Measurements from ENCODE around the gene SPAST.
"Not testable (repeated sequence)": the region's sequence is repeated elsewhere in the genome, so short reads cannot be mapped to it uniquely, and the experiment has no call there.

SPAST gene

DNA sequence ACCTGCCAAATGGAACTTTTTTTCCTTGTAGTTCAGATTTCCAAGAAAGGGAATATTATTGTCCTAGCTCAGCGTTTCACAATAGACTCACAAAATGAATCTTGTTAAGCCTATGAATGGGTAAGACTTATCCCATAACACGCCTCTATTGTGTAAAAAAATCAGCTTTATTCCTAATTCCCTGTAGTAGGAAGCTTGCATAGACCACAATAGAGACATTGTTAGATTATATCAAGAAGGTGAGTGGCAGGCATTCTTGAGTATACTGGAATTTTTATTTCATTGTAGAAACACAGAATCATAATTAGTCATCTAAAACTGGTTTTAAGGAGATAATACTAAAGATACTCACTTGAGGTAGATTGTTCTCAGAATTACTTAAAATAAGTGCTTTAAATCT, 55.8 kb downstream of the SPAST start:
- H3K4me3 ChIP-seq (ENCODE audit: low read depth, low read length), result no peak overlapping the region
- no peak for DNase-seq (ENCODE audit: low read depth)

DNA sequence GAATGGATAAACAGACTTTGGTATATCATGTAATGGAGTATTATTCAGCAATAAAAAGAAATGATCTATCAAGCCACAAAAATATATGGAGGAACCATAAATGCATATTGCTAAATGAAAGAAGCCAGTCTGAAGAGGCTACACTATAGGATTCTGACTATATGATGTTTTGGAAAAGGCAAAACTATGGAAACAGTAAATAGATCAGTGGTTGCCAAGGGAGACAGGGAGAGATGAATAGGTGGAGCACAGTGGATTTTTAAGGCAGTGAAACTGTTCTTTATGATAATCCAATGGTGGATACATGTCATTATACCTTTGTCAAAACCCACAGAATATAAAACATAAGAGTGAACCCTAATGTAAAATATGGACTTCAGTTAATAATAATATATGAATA, 61.3 kb downstream of the SPAST start:
- H3K4me3 ChIP-seq (ENCODE audit: low read depth, low read length), result no peak overlapping the region
- DNase-seq (ENCODE audit: low read depth), result no peak

DNA sequence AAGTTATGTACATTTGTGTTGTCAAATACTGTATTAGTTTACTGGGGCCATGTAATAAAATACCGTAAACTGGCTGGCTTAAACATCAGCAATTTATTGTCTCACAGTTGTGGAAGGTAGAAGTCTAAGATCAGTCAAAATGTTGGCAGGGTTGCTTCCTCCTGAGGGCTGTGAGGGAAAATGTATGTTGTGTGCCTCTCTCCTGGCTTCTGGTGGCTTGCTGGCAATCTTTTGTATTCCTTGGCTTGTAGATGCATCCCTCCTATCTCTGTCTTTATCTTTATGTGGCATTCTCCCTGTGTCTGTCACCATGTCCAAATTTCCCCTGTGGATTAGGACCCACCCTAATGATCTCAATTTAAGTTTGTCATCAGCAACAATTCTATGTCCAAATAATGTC, 65.3 kb downstream of the SPAST start:
- no peak for DNase-seq (ENCODE audit: low read depth)

DNA sequence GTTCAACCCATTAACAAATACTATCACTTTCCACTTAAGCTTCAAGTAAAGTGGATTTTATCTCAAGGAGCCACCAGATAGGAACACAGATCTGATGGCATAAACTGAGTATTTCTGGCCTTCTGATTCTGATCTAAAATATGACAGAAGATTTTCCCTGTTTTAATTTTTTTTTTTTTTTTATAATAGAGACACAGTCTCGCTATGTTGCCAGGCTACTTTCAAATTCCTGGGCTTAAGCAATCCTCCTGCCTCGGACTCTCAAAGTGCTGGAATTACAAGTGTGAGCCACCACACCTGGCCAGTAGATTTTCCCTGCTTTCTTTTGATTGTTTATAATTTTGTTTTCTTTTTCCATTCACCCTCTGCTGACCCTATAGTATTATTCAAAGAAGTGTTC, 65.7 kb downstream of the SPAST start:
- no peak overlapping the region for H3K4me3 ChIP-seq (ENCODE audit: low read depth, low read length)
- no peak for DNase-seq (ENCODE audit: low read depth)

More for the DNA sequence above, 65.3 kb downstream of the SPAST start:
- H3K4me3 ChIP-seq (ENCODE audit: low read depth, low read length), result no peak overlapping the region

DNA sequence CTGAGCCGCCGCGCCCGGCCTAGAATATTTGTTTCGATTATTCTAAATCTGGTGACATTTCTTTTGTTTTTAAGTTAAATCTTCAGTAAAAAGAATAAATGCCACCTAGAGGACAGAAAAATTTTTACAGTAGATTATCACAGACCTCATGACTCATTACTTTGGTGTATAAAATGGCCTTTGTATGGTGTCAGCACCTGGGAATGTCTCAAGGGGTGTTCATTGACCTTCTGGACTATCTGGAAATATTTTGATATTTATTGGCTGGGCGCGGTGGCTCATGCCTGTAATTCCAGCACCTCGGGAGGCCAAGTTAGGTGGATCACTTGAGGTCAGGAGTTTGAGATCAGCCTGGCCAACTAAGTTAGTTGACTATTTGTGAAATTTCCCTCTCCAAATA, 72.1 kb downstream of the SPAST start:
- DNase-seq (ENCODE audit: low read depth), result peak; percentile 8
- no peak overlapping the region for H3K4me3 ChIP-seq (ENCODE audit: low read depth, low read length)

DNA sequence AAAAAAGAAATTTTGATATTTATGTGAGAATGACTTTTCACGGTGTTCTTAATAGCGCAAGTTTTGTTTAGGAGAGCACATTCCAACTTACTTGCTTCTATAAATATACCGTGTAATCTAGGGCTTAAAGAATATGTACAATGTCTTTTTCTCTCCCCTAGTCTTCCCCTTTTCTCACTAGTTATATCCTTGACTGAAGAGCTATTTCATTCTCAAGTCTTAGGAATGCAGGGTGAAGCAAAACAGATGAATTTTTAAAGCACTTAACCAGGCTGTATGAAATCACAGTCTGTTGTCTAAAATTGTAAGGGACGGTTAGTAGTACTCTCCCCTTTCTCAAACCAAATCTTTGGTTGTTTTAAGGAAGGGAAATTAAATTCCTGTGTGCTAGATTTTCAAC, 72.7 kb downstream of the SPAST start:
- no peak overlapping the region for H3K4me3 ChIP-seq (ENCODE audit: low read depth, low read length)
- DNase-seq (ENCODE audit: low read depth), result no peak

DNA sequence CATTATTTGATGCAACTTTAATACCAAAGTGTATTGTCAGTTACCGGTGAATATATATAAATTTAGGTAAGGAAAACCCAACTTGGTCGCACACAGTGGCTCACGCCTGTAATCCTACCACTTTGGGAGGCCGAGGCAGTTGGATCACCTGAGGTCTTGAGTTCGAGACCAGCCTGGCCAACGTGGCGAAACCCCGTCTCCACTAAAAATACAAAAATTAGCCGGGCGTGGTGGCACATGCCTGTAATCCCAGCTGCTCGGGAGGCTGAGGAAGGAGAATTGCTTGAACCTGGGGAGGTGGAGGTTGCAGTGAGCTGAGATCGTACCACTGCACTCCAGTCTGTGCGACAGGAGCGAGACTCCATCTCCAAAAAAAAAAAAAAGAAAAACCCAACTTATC, 88.2 kb downstream of the SPAST start:
- not testable (repeated sequence) for H3K4me3 ChIP-seq (ENCODE audit: low read depth, low read length); DNase-seq (ENCODE audit: low read depth)

DNA sequence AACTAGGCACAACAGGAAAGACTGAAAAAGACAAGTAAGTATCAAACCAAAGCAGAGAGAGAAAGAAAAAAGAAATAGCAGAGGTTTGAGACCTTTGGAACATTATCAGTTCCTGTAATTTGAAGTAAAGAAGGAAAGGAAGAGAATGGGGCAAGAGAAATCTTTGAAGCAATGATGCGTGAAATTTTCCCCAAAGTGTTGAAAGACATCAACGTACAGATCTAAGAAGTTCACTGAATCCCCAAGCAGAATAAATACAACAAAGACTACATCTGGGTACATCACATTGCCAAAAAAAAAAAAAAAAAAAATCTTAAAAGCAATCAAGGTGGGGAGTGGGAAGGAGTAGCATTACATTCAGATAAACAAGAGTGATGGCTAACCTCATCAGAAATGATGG, 96.3 kb downstream of the SPAST start:
- no peak overlapping the region for H3K4me3 ChIP-seq (ENCODE audit: low read depth, low read length)
- no peak for DNase-seq (ENCODE audit: low read depth)

DNA sequence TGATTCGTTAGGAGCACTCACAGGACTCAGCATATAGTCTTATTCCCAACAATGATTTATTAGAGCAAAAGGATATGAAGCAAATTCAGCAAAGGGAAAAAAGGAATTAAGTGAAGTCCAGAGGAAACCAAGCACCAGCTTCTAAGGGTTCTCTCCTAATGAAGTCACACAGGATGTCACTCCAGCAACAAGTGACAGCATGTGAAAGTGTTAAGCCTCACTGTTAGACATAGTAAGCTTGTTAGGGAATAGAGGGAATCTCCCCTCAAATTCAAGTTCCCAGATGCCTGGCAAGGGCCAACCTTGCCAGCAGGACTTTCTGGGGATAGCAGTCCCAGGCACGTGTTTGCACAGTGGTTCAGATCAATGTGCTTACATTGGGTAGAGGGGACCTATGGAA, 97.9 kb downstream of the SPAST start:
- H3K4me3 ChIP-seq (ENCODE audit: low read depth, low read length), result no peak overlapping the region
- no peak for DNase-seq (ENCODE audit: low read depth)

DNA sequence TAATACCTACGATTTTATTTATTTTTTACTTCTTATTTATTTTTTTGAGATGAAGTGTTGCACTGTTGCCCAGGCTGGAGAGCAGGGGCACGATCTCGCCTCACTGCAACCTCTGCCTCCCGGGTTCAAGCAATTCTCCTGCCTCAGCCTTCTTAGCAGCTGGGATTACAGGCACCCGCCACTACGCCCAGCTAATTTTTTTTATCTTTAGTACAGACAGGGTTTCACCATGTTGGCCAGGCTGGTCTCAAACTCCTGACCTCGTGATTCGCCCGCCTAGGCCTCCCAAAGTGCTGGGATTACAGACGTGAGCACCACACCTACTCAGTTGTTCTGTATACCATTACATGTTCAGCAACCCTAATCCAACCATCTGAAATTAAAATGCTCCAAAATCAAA, 100.9 kb downstream of the SPAST start:
- DNase-seq (ENCODE audit: low read depth), result not testable (repeated sequence)

DNA sequence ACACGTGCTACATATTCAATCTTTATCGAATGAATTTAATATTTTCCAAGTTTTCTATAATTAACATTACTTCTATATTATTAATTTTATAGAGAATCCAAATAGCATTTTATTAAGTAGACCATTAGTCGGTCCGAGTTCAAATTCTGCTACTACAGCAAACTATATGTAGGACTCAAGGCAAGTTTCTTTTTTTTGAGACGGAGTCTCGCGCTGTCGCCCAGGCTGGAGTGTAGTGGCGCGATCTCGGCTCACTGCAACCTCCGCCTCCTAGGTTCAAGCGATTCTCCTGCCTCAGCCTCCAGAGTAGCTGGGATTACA, 101.6 kb downstream of the SPAST start:
- DNase-seq (ENCODE audit: low read depth), result not testable (repeated sequence)
- peak overlapping the region; percentile 98 for H3K4me3 ChIP-seq (ENCODE audit: low read depth, low read length)

More for the DNA sequence above, 100.9 kb downstream of the SPAST start:
- H3K4me3 ChIP-seq (ENCODE audit: low read depth, low read length), result not testable (repeated sequence)

DNA sequence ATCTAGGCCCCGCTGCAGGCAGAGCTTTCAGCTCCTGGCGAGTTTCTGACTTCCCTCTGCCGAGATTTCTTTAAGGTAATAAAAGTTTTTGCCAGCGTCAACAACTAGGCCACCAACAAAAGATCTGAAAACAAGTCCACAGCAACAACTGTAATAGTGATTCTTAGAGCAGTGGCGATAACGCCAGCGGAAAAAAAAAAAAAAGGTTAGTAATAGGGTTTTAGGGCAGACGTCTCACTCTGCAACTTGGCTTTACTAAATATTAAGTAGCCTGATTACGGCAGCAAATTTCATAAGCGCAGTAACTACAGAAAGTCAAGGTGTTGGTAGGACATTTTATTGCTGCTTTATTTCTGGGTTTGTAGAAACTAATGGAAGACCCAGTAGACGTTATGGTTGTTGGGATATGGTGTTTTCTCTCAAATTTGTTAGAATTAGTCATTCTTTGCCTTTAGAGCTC, 102.8 kb downstream of the SPAST start:
- DNase-seq (ENCODE audit: low read depth), result no peak
- peak overlapping the region; percentile 98 for H3K4me3 ChIP-seq (ENCODE audit: low read depth, low read length)

DNA sequence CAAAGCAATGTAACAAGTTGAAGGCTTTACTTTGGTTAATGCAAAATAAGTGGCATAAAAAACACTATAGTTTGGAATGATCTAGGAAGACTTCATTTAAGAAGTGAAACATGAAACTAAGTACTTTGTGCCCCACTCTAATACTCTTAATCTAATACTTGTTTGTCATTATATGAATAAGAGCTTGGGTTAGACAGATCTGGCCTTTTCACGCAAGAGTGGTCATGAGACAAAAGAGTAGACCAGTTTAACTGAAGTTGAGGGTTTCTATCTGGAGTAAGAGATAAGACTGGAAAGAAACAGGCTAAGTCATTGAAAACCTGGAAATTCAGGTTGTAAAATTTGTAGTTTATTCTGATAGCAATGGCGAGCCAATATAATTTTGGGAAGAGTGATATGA, 105.2 kb downstream of the SPAST start:
- H3K4me3 ChIP-seq (ENCODE audit: low read depth, low read length), result no peak overlapping the region
- DNase-seq (ENCODE audit: low read depth), result no peak

DNA sequence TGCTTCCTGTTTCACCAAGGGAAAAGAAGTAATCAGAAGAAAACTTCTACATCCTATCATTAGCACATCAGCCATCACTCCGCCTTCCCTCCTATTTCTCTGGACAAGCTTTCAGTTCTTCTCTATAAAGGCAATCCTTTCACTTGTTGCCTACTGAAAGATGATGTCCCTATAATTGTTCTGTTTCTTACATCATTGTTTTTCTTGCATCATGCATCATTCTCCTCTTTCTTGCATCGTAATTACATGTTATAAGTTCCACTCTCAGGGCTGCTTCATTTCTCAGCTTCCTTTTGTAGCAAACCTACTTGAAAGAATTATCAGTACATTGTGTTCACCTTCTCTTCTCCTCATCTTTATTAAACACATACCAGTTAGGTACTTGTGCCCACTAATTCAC, 109.5 kb downstream of the SPAST start:
- no peak for DNase-seq (ENCODE audit: low read depth)
- H3K4me3 ChIP-seq (ENCODE audit: low read depth, low read length), result no peak overlapping the region

DNA sequence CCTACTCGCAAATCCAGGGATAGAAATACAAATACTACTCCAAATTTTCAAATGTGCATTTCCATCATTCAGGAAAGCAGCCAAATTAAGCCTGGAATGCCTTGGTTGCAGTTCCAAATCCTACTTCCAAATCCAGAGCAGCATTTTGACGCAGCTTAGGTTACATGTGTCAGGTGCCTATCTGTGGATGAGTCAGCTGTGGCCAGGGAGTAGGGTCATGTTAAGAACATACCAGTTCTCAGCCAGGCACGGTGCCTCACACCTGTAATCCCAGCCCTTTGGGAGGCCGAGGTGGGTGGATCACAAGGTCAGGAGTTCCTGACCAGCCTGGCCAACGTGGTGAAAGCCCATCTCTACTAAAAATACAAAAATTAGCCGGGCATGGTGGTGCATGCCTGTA, 119.3 kb downstream of the SPAST start:
- H3K4me3 ChIP-seq (ENCODE audit: low read depth, low read length), result no peak overlapping the region
- no peak for DNase-seq (ENCODE audit: low read depth)

DNA sequence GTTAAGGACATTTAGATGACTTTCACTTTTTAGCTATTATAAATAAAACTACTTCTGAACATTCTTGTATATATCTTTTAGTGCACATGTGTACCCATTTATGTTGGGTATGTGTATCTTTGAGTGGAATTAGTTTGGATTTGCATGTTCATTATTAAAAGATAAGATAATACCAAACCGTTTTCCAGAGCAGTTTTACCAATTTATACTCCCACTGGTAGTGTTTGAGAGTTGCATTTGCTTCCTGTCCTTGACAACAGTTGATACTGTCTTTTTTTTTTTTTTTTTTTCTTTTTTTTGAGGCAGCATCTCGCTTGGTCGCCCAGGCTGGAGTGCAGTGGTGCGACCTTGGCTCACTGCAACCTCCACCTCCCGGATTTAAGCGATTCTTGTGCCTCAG, 125.7 kb downstream of the SPAST start:
- no peak for DNase-seq (ENCODE audit: low read depth)

DNA sequence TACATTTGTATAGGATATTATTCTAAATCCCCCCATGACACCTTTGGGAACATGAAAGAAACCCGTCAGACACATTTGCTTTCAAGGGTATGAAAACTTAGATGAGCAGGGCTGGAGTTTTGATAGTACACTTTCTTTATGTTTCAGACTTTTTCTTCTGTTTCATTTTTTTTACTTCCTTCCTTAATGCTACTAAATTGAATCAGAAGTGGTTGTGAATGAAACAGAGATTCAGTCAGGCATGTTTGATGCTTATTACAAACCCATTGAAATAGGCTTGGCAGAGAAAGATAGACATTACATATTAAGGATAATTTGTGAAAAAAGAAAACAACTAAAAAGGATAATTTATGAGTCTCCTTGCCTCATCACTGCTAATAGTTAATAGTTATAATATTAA, 129.1 kb downstream of the SPAST start:
- no peak for DNase-seq (ENCODE audit: low read depth)
- H3K4me3 ChIP-seq (ENCODE audit: low read depth, low read length), result no peak overlapping the region

More for the DNA sequence above, 125.7 kb downstream of the SPAST start:
- H3K4me3 ChIP-seq (ENCODE audit: low read depth, low read length), result no peak overlapping the region

DNA sequence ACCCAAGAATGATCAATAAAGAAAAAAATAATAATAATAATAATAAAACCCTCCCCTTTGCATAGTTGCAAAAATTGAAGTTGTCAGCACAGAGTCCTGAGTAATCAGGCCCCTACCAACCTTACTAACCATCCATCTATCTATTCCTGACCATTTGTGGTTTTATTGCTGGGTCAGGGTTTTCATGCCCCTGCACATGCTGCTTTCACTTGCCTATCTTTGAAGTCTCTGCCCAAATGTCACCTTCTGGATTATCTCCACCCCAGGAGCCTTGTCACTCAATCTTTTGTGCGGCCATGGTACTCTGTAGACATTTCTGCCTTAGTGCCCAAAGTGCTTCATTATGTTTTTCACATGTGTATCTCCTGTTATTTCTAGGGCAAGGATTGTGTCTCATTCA, 137.5 kb downstream of the SPAST start:
- DNase-seq (ENCODE audit: low read depth), result no peak
- H3K4me3 ChIP-seq (ENCODE audit: low read depth, low read length), result no peak overlapping the region

DNA sequence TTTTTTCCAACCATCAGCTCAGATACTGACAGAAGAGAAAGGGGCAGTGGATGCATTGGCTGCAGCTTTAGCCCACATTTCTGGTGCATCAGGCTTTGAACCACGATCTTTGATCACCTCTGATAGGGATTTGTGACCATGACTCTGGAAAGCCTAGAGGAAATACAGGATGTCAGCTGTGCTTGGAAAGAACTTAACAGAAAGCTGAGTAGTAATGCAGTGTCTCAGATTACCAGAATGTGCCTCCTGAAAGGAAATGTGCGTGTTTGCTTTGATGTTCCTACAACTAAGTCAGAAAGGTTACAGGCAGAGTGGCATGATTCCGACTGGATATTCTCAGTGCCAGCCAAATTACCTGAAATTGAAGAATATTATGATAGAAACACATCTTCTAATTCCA, 140.1 kb downstream of the SPAST start:
- H3K4me3 ChIP-seq (ENCODE audit: low read depth, low read length); DNase-seq (ENCODE audit: low read depth): not testable (repeated sequence)

Measured in skeletal muscle cell (primary cell).